ENCODE data around the gene TRPM8. TPM values are rescaled to one million over a fixed set of nuclear protein-coding genes. Genes with fewer than 3 reads are reported as not detected.

The TRPM8 gene
- total and polyA plus RNA-seq, 2 of the 8 experiments (the other 6 are each of a cell fraction or from before 2014, with no cell fraction given): 0.18 to 0.54 TPM

DNA sequence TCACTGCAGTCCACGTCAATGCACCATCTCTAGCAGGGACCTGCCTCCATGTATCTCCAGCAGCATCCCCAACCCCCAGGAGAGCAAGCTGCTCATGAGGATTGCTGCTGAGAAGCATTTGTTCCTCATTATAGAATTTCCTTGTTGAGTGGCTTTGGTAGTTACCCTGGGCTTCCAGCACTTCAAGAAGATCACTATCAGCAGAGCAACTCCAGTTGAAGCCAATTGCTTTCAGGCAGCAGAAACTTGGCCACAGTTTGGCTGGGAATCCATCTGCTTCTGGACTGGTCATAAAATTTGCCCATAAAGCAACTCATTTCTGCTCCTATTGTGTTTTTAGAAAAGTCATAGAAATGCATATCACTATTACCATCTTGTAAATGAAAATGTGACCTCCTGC lies 17.4 kb downstream of the TRPM8 start:
- H3K4ac ChIP-seq (replicated peaks; ENCODE audit: insufficient read length, low read depth, low read length): no peak overlapping the region
- H4K91ac ChIP-seq (replicated peaks; ENCODE audit: insufficient read length, low read length): no peak overlapping the region
- no peaks in the 10 kb centered on the region for H3K9me3 ChIP-seq (ENCODE audit: insufficient read depth in 2 of 2, low read depth in 1 of 2, low read length in 1 of 2)
- POLR2A ChIA-PET (ENCODE audit: partially characterized antibody): no interaction called here
- peaks cover 0 to 4% (median under 1%) of the 10 kb centered on the region in 4 experiments; a peak in 2 of 7 replicates for H3K4me1 ChIP-seq (replicated peaks in 1 of 4; ENCODE audit: control insufficient read depth in 3 of 4, insufficient read depth in 4 of 4, low read length in 3 of 4)
- H3K79me2 ChIP-seq (ENCODE audit: control insufficient read depth in 1 of 2, insufficient read depth in 2 of 2, low read length in 2 of 2): no peaks in the 10 kb centered on the region
- no peak for DNase-seq (ENCODE audit: low read depth in 1 of 2, low spot score in 2 of 2)
- no peak overlapping the region for H3K9ac ChIP-seq (replicated peaks in 1 of 4; ENCODE audit: extremely low read depth in 1 of 4, low read depth in 3 of 4, low read length in 3 of 4)
- H3K23me2 ChIP-seq (ENCODE audit: low read depth, low read length): no peaks in the 10 kb centered on the region
- no peak overlapping the region for H3K4me2 ChIP-seq (ENCODE audit: insufficient read depth in 1 of 2, low read depth in 2 of 2, low read length in 2 of 2)
- H4K20me1 ChIP-seq (replicated peaks in 1 of 2; ENCODE audit: control insufficient read depth in 1 of 2, insufficient read depth in 2 of 2, low read length in 2 of 2): no peaks in the 10 kb centered on the region
- WGBS, 2 experiments (ENCODE audit: extremely low coverage in 1 of 2, insufficient coverage in 1 of 2, insufficient read length in 1 of 2, insufficient replicate concordance in 2 of 2, low coverage in 1 of 2, low lambda C conversion rate in 2 of 2, missing lambda C conversion rate in 1 of 2): 88% methylated on average over 1 of the region's 1 CpG; no CpG with 5 or more reads in 1 of the 2 experiments
- H3K4me3 ChIP-seq (ENCODE audit: extremely low read depth in 1 of 4, insufficient read depth in 2 of 4, low read depth in 3 of 4, low read length in 4 of 4): no peak overlapping the region
- no peaks in the 10 kb centered on the region for H3K36me3 ChIP-seq (ENCODE audit: control insufficient read depth in 2 of 4, insufficient read depth in 4 of 4, low read length in 3 of 4)
- H3K27ac ChIP-seq (ENCODE audit: low read depth, low read length): no peak overlapping the region
- TF ChIP-seq, protein P1, sequence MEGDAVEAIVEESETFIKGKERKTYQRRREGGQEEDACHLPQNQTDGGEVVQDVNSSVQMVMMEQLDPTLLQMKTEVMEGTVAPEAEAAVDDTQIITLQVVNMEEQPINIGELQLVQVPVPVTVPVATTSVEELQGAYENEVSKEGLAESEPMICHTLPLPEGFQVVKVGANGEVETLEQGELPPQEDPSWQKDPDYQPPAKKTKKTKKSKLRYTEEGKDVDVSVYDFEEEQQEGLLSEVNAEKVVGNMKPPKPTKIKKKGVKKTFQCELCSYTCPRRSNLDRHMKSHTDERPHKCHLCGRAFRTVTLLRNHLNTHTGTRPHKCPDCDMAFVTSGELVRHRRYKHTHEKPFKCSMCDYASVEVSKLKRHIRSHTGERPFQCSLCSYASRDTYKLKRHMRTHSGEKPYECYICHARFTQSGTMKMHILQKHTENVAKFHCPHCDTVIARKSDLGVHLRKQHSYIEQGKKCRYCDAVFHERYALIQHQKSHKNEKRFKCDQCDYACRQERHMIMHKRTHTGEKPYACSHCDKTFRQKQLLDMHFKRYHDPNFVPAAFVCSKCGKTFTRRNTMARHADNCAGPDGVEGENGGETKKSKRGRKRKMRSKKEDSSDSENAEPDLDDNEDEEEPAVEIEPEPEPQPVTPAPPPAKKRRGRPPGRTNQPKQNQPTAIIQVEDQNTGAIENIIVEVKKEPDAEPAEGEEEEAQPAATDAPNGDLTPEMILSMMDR (IDR thresholded peaks at IDR 0.05; ENCODE audit: control extremely low read depth in 1 of 3, insufficient read depth in 1 of 3, low read depth in 1 of 3, low read length in 3 of 3): no peak
- TF ChIP-seq SUZ12 (IDR thresholded peaks at IDR 0.05; ENCODE audit: low read length) (no peak), HDAC6 (IDR thresholded peaks at IDR 0.05; ENCODE audit: low read depth, low read length) (no peak), TBP (IDR thresholded peaks at IDR 0.05; ENCODE audit: low read depth, low read length) (no peak), ASH2L (IDR thresholded peaks at IDR 0.05; ENCODE audit: low read length) (no peak), TCF12 (IDR thresholded peaks at IDR 0.05; ENCODE audit: low read depth, low read length) (no peak), TAF7 (optimal IDR thresholded peaks at IDR 0.05; ENCODE audit: borderline replicate concordance, low read depth, low read length) (no peak)
- CTCF ChIA-PET (ENCODE audit: partially characterized antibody): interaction anchor here (1.0 to 1.2 kb wide), 3 partner anchors 10 to 76 kb away, joined by 3 to 6 read pairs (median 3); no protein-coding TSS in a partner anchor
- no peak overlapping the region for H2AFZ ChIP-seq (ENCODE audit: low read length)
- H3K23ac ChIP-seq (ENCODE audit: insufficient read length): no peak overlapping the region
- H4K5ac ChIP-seq (ENCODE audit: insufficient read length, low read depth, low read length): no peak overlapping the region
- no peak for FAIRE-seq
- H2BK15ac ChIP-seq (ENCODE audit: low read length): no peak overlapping the region
- no peak overlapping the region for H2BK20ac ChIP-seq (ENCODE audit: low read length)
- no peaks in the 10 kb centered on the region for H3K79me1 ChIP-seq (ENCODE audit: low read depth, low read length)
- no peak overlapping the region for H4K8ac ChIP-seq (ENCODE audit: extremely low read depth, insufficient read depth, low read length)
- no peak overlapping the region for H3K18ac ChIP-seq (ENCODE audit: extremely low read depth, low read length)
- no peak overlapping the region for H3K14ac ChIP-seq (ENCODE audit: insufficient read length)
- no peak overlapping the region for H2BK120ac ChIP-seq (replicated peaks; ENCODE audit: low read depth, low read length)
- no peak overlapping the region for H2BK5ac ChIP-seq (ENCODE audit: low read depth, low read length)
- H2AK5ac ChIP-seq (ENCODE audit: low read depth, low read length): no peak overlapping the region
- H3K56ac ChIP-seq (replicated peaks; ENCODE audit: insufficient read length, low read depth, low read length): no peak overlapping the region
- H2BK12ac ChIP-seq (ENCODE audit: low read depth, low read length): no peak overlapping the region
- H3K27me3 ChIP-seq (replicated peaks in 1 of 4; ENCODE audit: control insufficient read depth in 3 of 4, extremely low read depth in 1 of 4, insufficient read depth in 3 of 4, low read length in 3 of 4): no peaks in the 10 kb centered on the region
